HG03196 (cell line): Measurements from ENCODE around the gene UBA7.
"Not testable (repeated sequence)": the region's sequence is repeated elsewhere in the genome, so short reads cannot be mapped to it uniquely, and the experiment has no call there.

Experiments used
- ATAC-seq: cut with Tn5 transposase; IDR thresholded peaks from one replicate; pipeline ENCODE4 v1.9.1; 2021; ENCODE audit not compliant: unreplicated experiment

Gene UBA7, protein sequence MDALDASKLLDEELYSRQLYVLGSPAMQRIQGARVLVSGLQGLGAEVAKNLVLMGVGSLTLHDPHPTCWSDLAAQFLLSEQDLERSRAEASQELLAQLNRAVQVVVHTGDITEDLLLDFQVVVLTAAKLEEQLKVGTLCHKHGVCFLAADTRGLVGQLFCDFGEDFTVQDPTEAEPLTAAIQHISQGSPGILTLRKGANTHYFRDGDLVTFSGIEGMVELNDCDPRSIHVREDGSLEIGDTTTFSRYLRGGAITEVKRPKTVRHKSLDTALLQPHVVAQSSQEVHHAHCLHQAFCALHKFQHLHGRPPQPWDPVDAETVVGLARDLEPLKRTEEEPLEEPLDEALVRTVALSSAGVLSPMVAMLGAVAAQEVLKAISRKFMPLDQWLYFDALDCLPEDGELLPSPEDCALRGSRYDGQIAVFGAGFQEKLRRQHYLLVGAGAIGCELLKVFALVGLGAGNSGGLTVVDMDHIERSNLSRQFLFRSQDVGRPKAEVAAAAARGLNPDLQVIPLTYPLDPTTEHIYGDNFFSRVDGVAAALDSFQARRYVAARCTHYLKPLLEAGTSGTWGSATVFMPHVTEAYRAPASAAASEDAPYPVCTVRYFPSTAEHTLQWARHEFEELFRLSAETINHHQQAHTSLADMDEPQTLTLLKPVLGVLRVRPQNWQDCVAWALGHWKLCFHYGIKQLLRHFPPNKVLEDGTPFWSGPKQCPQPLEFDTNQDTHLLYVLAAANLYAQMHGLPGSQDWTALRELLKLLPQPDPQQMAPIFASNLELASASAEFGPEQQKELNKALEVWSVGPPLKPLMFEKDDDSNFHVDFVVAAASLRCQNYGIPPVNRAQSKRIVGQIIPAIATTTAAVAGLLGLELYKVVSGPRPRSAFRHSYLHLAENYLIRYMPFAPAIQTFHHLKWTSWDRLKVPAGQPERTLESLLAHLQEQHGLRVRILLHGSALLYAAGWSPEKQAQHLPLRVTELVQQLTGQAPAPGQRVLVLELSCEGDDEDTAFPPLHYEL

DNA sequence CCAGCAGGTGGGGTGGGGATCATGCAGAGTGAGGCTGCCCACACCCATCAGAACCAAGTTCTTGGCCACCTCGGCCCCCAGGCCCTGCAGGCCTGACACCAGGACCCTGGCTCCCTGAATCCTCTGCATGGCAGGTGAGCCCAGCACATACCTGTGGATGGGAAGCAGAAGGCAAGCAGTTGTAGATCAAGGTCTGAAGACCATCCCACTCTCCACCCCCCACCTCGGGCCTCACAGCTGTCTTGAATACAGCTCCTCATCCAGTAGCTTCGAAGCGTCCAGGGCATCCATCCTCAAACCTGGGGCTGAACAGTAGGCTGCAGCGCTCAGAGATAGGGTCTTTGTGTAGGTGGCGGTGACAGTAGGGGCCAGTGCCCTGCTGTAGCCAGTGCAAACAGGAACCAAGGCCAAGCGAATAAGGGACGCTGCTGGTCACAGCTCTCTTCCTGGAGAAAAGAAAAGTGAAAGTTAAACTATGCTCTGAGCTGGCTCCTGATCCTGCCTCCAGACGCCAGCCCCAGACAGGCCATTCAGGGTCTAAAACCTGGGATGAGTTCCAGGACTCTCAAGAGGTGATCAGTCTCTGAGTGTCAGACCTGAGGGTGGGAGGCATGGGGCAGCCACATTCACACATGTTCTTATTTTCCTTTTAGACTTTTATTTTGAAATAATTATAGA is at the start of gene UBA7:
UBA7 (minus strand) TSS at position 457 of the 678 bp plus-strand sequence; CDS start at position 291, 166 bp downstream.
- no peak for ATAC-seq

DNA sequence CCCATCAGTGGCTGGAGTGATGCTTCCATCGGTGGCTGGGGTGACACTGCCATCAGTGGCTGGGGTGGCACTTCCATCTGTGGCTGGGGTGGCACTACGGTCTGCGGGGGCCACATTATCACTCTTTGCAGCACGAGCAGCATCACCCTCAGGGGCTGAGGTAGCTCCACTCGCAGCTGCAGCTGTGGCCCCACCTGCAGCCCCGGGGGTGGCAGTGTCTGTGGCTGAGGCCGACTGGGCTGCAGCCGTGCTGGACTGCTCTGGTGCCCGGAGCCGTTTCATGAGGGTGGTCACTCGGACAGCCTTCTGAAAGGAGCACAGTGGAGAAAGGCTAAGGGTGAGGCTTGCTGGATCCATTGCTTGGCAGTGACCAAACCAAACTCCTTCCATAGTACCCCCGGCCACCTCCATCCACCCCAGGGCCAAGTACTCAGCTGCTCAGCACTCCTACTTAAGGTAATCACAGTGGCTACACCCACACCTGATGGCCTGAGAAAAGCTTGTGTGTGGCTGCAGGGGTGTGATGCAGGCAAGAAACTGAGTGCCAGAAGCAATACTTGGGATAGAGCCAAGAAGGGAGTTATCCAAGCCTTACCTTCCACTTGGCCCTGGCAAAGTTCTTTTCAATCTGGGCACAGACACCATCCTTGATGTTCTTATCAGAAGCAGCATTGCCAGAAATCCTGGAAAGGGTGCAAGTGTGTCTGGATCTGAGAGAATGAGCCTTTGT is 46.0 kb upstream of the UBA7 start:
- no peak for ATAC-seq

DNA sequence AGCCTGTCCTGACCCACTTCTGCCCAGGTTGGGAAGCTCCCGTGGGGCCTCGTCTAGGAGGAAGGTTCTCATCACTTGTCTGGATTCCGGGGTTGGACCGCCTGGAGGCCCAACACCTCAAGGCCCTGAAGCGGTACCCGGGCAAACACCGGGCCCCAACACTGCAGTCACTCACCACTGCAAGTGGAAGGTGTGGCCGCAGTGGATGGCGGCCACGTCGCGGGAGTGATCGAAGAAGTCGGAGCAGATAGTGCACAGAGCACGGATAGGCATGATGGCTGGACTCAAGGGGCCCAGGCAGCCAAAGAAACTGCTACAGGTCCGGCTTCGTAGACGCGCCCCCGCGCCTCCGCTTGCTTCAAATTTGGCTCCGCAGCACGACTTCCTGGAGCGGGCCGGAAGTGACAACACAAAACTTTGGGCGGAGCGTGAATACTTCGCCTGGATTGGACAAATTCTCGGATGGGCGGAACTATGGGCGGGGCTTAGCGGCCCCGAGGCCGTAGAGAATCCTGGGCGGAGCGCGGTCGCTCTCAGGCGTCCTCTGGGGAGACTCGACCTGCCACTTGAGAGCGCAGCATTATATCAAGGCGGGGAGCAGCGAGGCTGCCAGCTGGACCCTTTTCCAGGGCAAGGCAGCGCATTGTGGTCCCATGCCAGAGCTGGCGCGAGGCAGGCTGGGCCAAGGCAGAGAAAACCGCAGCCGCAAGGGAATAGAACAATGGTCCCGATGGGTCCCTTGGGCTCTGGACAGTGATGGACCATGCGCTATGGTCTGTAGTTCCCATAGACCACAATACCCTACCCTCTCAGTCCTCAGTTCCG is 42.6 kb upstream of the UBA7 start, which contains the start of gene TRAIP:
TRAIP (minus strand) TSS at position 384 of the 825 bp plus-strand sequence; CDS start at position 273, 111 bp downstream.
- ATAC-seq, result peak; percentile 93

DNA sequence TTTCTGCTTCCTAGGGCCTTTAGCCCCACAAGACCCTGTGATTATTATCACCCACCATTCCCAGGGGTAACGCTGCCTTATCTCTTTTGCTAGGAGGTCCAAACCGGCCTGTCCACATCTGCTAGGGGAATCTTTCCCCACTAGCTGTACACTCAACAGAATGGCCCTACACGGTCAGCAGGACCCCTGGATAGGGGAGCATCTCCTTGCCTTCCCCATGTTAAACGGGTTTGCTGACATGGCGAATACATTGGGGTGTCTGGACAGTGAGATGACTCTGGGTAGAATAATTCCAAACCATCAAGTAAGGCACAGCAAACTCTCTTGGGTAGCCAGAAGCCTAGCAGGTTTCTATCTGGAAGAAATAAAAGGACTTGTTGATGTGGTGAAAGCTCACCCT is 41.9 kb upstream of the UBA7 start:
- ATAC-seq, result no peak

DNA sequence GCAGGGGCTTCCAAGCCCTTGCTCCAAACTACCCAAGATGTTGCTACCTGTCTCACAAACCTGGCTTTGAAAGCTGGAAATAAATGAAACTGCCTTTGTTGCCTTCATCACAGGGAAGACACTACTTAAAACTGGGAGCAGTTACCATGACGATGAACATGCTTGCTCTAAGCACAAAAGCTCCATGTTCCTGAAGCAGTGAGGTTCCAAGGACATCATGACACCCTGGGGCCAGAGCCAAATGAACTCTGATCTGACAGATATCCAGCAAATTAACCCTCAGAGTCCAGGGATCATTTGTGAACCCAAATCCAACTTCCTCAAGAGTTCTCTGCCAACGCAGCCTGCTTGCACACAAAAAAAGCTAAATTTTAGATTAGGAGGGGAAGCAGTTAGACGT is 31.9 kb upstream of the UBA7 start:
- no peak for ATAC-seq

DNA sequence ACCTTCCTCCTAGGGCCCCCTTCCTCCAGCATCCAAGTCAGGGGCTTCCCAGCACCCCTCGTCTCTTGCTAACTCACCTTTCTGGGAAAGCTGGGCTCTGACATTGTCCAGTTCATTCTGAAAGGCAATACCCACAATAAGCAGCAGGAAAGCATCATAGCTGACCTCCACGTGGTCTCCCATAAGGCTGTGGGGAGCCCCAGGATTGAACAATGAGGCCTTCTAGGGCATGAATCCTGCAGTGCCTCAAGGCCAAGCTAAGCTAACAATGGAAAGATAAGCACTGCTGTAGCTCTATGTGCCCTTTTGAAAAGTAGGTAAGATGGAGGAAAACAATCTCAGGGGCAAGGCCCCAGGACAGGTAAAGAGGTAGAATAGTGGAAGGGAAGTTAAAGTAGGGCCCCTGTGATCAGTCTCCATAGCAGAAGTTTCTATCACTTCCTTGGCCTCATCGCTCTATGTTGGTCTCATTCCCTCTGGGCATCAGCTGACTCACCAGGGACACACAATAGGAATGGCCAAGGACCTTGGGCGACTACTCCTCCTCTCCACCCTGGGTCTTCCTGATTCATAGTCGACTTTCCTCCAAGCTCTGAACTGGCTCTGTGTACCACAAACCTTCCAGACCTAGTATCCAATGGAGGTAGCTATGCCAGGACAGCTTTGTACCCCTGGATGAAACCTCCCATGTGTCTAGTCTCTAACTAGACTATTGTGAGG is 30.9 kb upstream of the UBA7 start:
- no peak for ATAC-seq

DNA sequence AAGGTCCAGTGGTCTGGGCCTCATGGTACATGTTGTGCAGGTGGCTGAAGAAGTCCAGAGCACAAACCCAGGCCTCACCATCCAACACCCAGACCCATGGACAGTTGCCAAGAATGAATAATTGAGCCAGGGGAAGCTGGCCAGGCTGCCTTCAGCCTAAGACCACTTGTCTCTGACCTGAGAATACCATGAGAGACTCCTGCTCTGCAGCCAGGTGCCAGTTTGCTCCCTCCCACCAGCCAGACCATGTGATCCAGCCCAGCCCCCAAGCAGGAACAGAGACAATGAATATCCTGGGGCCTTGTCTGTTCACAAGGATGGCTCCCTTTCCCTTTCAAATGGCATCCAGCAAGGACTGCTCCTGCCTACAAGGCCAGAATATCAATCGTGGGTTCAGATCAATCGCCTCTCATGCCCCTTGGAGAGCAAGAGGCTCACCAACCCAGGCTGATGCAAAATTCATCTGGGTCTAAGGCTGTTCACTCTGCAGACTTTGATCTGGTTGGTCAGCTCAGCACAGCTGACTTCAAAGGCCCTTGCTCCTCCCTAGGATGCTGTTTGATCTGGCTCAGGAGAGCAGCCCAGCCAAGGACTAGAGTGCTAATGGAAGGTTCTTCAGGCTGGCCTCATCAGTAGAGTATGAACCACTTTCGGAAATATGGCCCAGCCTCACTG is 29.2 kb upstream of the UBA7 start:
- no peak for ATAC-seq

DNA sequence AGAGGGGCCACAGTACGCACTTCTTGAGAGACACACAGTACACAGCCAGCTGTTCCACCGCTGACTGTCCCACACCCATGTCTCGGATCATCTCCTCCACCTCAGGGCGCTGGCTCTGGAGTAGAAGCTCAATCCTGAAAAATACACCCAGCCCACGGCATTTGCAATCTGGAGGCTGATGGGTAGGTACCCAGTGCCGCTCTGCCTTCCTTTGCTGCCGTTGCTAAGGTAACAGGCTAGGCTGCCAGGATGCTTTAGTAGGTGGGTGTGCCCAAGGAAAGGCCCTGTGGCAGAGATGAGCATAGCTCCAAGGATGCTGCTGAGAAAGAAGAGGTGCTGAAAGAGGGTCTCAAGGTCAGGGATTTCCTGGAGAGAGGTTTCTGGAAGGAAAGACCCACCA is 28.1 kb upstream of the UBA7 start:
- no peak for ATAC-seq

DNA sequence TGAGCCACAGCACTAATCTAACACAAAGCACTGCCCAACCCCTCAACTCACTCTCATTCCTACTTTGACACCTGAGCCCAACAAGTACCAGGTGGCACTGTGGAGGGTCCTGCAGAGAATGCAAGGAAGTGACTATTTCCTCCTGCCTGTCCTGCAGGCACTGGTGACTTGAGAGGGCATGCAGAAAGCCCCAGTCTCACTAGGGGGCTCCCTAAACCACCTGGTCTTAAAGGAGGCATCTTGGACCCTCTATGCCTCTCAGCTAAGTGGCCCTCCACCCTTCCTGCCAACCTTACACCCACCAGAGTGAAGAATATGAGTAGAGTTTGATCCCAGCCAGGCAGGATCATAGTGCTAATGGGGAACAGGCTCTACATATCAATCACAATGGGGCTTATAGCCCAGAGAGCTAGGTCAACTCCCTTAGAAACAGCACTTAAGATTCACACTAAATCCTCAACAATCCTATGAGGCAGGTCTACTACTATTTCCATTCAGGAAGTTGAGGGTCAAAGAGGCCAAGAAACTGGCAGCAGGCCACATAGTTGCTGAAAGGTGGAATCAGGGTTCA is 27.5 kb upstream of the UBA7 start:
- no peak for ATAC-seq

DNA sequence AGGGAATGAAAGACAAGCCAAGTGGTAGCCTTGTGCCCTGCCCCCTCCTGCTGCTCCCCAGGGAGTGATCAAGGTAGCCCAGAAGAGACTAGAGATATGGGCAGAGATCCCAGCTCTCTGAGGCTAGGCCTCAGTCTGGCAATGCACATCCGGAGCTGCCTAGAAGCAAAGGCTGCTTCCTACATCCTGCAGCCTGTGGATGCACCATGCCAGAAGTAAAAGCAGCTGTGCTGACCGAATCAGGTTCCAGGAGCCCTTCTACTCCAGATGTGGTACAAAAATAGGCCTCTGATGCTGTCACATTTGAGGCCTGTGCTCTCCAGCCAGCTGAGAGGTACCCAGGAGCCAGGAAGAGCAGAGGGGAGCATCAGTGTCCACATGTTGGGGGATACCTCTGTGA is 26.6 kb upstream of the UBA7 start:
- no peak for ATAC-seq

DNA sequence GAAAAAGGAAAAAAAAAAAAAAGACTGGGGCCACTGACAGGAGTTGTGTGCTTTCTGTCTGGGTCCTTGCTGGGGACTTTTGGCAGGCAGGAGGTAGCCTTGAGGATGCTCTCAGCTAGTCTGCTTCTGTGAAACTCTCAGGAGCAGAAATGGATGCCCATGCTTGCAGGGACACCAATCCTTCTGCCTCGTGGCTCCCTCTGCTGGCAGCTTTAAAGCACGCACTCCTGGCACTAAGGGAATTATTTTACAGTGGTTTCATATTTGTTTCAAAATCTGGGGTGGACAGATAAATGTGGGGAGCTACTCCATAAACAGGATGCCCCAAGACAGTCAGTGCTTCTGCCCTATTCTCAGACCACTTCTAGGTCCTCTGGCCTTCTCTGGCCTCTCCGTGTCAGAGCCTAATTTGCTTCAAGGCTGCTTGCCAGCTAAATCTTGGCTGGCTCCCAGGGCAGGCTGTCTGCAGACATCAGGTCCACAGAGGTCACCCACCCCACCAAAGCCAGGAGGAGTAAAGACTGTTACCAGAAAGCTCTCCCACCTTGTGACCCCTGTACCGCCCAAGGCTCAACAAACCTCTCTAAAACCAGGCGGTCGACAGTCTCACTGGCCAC is 25.5 kb upstream of the UBA7 start:
- no peak for ATAC-seq

DNA sequence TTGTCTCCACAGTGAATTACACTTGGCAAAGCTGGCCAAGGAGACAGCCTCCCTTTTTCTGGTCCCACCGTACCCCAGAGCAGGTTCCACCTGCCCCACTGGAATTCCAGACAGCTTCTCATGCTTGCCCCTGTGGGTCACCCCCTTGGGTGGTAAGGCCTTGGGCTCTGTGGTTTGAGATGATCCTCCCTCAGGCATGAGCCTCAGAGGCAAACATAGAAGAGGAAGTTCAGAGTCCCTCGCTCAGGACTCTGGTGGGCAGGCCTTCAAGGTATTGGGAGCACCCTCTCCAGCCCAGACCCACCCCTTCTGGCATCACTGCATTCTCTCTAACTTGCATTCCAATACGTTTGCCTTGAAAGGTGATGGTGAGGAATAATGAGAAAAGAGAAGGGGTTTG is 17.6 kb upstream of the UBA7 start:
- no peak for ATAC-seq

DNA sequence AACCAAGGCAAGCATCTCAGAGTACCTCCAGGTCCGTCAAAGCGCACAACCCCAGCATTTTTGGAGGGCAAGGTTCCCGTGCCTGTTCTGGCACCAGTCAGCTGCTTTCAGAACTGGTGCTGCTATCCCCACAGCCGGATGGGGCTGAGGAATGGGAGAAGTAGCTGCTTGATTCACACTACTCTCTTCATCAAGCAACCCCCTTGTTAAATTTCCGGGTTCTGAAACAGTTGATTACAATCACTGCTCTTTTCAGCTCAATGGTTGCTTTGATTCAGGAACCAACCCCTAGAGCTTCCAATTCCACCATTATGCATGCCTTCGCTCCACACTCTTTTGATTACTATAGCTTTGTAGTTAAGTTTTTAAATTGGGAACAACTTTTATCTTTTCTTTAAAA is 12.3 kb upstream of the UBA7 start:
- ATAC-seq, result no peak

DNA sequence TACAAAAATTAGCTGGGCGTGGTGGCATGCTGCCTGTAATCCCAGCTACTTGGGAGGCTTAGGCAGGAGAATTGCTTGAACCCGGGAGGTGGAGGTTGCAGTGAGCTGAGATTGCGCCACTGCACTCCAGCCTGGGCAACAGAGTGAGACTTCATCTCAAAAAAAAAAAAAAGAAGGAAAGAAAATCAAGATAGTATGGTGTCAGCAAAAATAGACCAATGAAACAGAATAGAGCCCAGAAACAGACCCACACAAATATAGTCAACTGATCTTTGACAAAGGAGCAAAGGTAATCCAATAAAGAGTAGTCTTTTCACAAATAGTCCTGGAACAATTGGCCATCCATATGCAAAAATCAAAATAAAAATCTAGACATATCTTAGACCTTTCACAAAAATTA is 9.4 kb upstream of the UBA7 start:
- ATAC-seq, result not testable (repeated sequence)

DNA sequence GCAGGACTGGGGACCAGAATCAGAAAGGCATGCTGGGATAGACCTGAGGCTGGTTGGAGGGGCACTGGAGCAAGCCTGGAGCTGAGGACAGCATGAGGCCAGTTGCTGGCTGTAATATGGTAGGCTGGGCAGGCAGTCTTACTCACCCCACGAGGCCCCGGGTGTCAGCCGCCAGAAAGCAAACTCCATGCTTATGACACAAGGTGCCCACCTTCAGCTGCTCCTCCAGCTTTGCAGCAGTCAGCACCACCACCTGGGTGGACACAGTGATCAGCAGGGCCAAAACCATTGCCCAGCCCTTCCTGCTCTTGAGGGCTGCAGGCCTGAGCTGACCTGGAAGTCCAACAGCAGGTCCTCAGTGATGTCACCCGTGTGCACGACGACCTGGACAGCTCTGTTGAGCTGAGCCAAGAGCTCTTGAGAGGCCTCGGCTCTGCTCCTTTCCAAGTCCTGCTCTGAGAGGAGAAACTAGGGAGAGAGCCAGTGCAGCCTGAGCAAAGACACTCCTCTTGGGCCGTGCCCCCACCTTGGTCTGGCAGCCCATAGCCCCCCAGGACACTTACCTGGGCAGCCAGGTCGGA is 747 bp downstream of the UBA7 start:
- no peak for ATAC-seq

DNA sequence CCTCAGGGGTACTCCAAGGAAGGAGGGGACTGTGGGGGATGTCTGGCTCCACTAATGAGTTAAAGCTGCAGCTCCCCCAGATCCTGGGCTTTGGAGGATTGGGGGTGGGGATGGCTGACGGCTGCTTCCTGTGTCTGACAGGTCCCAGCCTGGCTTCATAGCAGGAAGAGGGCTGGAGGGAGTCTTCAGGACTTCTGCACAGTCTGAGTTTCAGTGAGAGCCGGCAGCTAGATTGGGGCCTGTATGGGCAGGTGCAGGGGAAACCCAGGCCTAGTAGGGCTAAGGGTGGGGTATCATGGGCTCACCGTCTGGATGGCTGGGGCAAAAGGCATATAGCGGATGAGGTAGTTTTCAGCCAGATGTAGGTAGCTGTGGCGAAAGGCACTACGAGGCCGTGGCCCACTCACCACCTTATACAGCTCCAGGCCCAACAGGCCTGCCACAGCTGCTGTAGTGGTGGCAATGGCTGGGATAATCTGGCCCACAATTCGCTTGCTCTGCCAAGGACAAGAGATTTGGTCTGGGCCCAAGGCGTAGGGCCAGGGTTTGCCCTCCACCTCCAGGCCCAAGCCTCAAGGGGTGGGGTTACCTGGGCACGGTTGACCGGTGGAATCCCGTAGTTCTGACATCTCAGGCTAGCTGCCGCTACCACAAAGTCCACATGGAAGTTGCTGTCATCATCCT is 6.2 kb downstream of the UBA7 start:
- no peak for ATAC-seq

DNA sequence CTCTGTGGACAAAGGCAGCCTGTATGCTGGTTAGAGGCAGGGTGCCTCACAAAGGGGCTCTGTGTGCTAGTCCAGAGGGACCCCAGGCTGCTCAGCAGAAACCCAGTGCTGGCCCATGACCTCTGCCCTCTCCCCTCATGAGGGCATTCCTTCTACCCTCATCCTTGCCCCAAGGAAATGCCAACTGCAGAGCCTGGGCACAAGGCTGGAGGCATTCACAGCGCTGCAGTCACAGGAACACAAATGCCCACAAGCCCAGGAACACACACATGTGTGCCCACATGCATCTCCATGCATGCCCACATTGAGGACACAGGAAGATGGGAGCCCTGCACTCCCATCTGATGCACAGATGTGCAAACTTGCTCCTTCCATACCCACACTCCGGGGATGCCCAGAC is 6.9 kb downstream of the UBA7 start:
- no peak for ATAC-seq
